Gastrocnemius medialis (tissue), 4 donors: ENCODE data around the gene HAUS2.

Experiments used
- POLR2A ChIP-seq, 2 donors: fragments of 450-650 bp; IDR thresholded peaks; one replicate each; pipeline ENCODE4 v1.6.1; 2017; ENCODE audit warnings: antibody characterized with exemption in 2 of 2, mild to moderate bottlenecking in 2 of 2, moderate library complexity in 2 of 2
- TF ChIP-seq, protein P1 (sequence below), 5 experiments: fragments of 450-650 bp in 3 of 5; fragments of 200-600 bp in 2 of 5; sonication (generic) in 2 of 5; IDR thresholded peaks in 4 of 5; conservative IDR thresholded peaks in 1 of 5; 1 replicate in 4 of 5; 2 replicates in 1 of 5; pipeline ENCODE4 v1.5.1; 2016 to 2019; ENCODE audit warnings: antibody characterized with exemption in 5 of 5, mild to moderate bottlenecking in 3 of 5, moderate library complexity in 3 of 5

DNA sequence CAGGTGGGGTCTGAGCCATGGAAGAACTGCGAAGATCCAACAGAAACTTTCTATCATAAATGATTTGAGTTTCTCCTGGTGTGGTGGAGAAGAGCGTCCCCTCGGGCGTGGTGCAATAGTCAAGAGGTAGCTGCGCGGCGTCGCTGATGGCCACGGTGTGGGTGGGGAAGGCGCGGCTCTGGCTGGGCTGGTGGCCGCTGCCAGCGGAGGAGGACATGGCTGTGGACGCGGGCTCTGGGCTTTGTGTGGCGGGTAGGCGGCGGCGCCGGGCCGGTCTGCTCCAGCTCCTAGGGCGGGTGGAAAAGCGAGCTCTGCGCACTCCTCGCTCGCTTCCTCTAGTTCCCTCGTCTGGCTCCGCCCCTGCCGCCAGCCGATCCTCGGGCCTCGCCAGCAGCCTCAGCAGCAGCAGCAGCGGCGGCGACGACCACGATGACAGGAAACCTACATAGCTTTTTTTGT, 32.7 kb downstream of the HAUS2 start:
- TF ChIP-seq, protein P1, sequence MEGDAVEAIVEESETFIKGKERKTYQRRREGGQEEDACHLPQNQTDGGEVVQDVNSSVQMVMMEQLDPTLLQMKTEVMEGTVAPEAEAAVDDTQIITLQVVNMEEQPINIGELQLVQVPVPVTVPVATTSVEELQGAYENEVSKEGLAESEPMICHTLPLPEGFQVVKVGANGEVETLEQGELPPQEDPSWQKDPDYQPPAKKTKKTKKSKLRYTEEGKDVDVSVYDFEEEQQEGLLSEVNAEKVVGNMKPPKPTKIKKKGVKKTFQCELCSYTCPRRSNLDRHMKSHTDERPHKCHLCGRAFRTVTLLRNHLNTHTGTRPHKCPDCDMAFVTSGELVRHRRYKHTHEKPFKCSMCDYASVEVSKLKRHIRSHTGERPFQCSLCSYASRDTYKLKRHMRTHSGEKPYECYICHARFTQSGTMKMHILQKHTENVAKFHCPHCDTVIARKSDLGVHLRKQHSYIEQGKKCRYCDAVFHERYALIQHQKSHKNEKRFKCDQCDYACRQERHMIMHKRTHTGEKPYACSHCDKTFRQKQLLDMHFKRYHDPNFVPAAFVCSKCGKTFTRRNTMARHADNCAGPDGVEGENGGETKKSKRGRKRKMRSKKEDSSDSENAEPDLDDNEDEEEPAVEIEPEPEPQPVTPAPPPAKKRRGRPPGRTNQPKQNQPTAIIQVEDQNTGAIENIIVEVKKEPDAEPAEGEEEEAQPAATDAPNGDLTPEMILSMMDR (IDR thresholded peaks at IDR 0.05 in 4 of 5, conservative IDR thresholded peaks at IDR 0.05 in 1 of 5) = no peak
- peak; percentile 9 to 35 for TF ChIP-seq POLR2A (IDR thresholded peaks at IDR 0.05)
